CD14-positive monocyte (primary cell): ENCODE results near the gene TRIM65. TPM values are rescaled to one million over a fixed set of nuclear protein-coding genes. Genes with fewer than 3 reads are reported as not detected.

ENCODE experiments used
- DNase-seq, 3 donors: peaks; one replicate each; pipeline ENCODE4 v3.0.0-alpha.2; 2011 to 2022
- H2AFZ ChIP-seq: 2 replicates; pipeline ENCODE4 v1.6.0; 2012; ENCODE audit warnings: mild to moderate bottlenecking, low read depth, low read length, inconsistent platforms; ENCODE audit not compliant: insufficient read depth, poor library complexity, severe bottlenecking
- H3K27ac ChIP-seq, 2 donors: 1 replicate in 1 of 2; 2 replicates in 1 of 2; pipeline ENCODE4 v1.5.1; 2012 to 2013; ENCODE audit warnings: low read length in 2 of 2, control low read depth in 1 of 2, inconsistent platforms in 1 of 2, low read depth in 1 of 2, mild to moderate bottlenecking in 1 of 2
- H3K27me3 ChIP-seq, 2 donors: one replicate each; pipeline versions ENCODE4 v1.6.0 to v1.6.1; 2011 to 2013; ENCODE audit warnings: low read length in 2 of 2; ENCODE audit not compliant: control insufficient read depth in 2 of 2, insufficient read depth in 2 of 2
- H3K36me3 ChIP-seq, 2 donors: replicated peaks in 1 of 2; 1 replicate in 1 of 2; 2 replicates in 1 of 2; pipeline versions ENCODE4 v1.5.1 to v1.6.1; 2012 to 2013; ENCODE audit warnings: low read length in 2 of 2, control low read depth in 1 of 2, inconsistent platforms in 1 of 2, mild to moderate bottlenecking in 1 of 2; ENCODE audit not compliant: insufficient read depth in 2 of 2, control insufficient read depth in 1 of 2
- H3K4me1 ChIP-seq, 2 donors: 1 replicate in 1 of 2; 2 replicates in 1 of 2; pipeline versions ENCODE4 v1.5.1 to v1.6.1; 2012 to 2013; ENCODE audit warnings: low read length in 2 of 2, control low read depth in 1 of 2, inconsistent platforms in 1 of 2, mild to moderate bottlenecking in 1 of 2, moderate library complexity in 1 of 2; ENCODE audit not compliant: insufficient read depth in 2 of 2, control insufficient read depth in 1 of 2
- H3K4me2 ChIP-seq: replicated peaks from 2 replicates; pipeline ENCODE3; 2012; ENCODE audit warnings: low read length, moderate library complexity, mild to moderate bottlenecking; ENCODE audit not compliant: poor library complexity, severe bottlenecking; ENCODE audit errors: extremely low read depth
- H3K4me3 ChIP-seq, 3 experiments: fragments of 200-600 bp in 1 of 3; sonication (generic) in 1 of 3; replicated peaks in 1 of 3; 1 replicate in 2 of 3; 2 replicates in 1 of 3; pipeline ENCODE4 v1.5.1; 2011 to 2013; ENCODE audit warnings: low read length in 3 of 3, mild to moderate bottlenecking in 3 of 3, control low read depth in 2 of 3, low read depth in 2 of 3, inconsistent platforms in 1 of 3, moderate library complexity in 1 of 3
- H3K79me2 ChIP-seq: 2 replicates; pipeline ENCODE4 v1.6.0; 2012; ENCODE audit warnings: mild to moderate bottlenecking, control low read depth, inconsistent platforms, low read length, moderate library complexity; ENCODE audit not compliant: insufficient read depth
- H3K9ac ChIP-seq: 2 replicates; pipeline ENCODE4 v1.6.0; 2017; ENCODE audit warnings: low read length, mild to moderate bottlenecking; ENCODE audit not compliant: insufficient read depth, poor library complexity, severe bottlenecking
- H3K9me3 ChIP-seq, 2 donors: replicated peaks in 1 of 2; 1 replicate in 1 of 2; 2 replicates in 1 of 2; pipeline versions ENCODE4 v1.5.1 to v1.6.1; 2012 to 2013; ENCODE audit warnings: low read length in 2 of 2, control low read depth in 1 of 2; ENCODE audit not compliant: control insufficient read depth in 1 of 2, insufficient read depth in 1 of 2
- H4K20me1 ChIP-seq: 2 replicates; pipeline ENCODE4 v1.6.0; 2012; ENCODE audit warnings: mild to moderate bottlenecking, low read length, control low read depth, moderate library complexity; ENCODE audit not compliant: insufficient read depth
- H3K27ac Mint-ChIP-seq, 7 donors: one replicate each; pipeline ENCODE4 v1.8.0; 2020; ENCODE audit warnings: mild to moderate bottlenecking in 7 of 7, mixed read lengths in 7 of 7, moderate library complexity in 6 of 7, inconsistent platforms in 2 of 7
- H3K27me3 Mint-ChIP-seq, 3 donors: one replicate each; pipeline ENCODE4 v1.8.0; 2021 to 2022; ENCODE audit warnings: low read depth in 3 of 3, mild to moderate bottlenecking in 3 of 3, mixed read lengths in 3 of 3, moderate library complexity in 3 of 3, inconsistent platforms in 1 of 3
- H3K36me3 Mint-ChIP-seq, 2 donors: one replicate each; pipeline ENCODE4 v1.8.0; 2020; ENCODE audit warnings: mixed read lengths in 2 of 2, inconsistent platforms in 1 of 2, mild to moderate bottlenecking in 1 of 2
- H3K4me1 Mint-ChIP-seq: one replicate; pipeline ENCODE4 v1.8.0; 2020; ENCODE audit warnings: mild to moderate bottlenecking, mixed read lengths
- H3K4me3 Mint-ChIP-seq, 2 donors: one replicate each; pipeline ENCODE4 v1.8.0; 2020; ENCODE audit warnings: mild to moderate bottlenecking in 2 of 2, mixed read lengths in 2 of 2, moderate library complexity in 1 of 2
- H3K9me3 Mint-ChIP-seq, 7 donors: one replicate each; pipeline ENCODE4 v1.8.0; 2020 to 2022; ENCODE audit warnings: mixed read lengths in 7 of 7, mild to moderate bottlenecking in 6 of 7, moderate library complexity in 6 of 7, inconsistent platforms in 2 of 7
- CTCF ChIP-seq: fragments of 200-600 bp; IDR thresholded peaks from one replicate; pipeline ENCODE4 v1.8.0; 2022; ENCODE audit warnings: antibody characterized with exemption, mild to moderate bottlenecking
- WGBS: methylation state at CpG from one replicate; pipeline ENCODE4 v1.1.5; 2013; ENCODE audit warnings: missing lambda C conversion rate; ENCODE audit not compliant: insufficient coverage; 5-methylcytosine and 5-hydroxymethylcytosine counted together
- intact Hi-C, 2 donors: fragments of 100-400 bp; cut with micrococcal nuclease; formaldehyde crosslinking; loops; one replicate each; pipeline versions ENCODE4 v1.15.0 to v1.15.1; 2023
- polyA plus RNA-seq, 3 donors: library from polyadenylated mRNA; depleted of rRNA in 1 of 3; unstranded in 2 of 3; stranded (reverse) in 1 of 3; fragments of 300-500 nt in 2 of 3; fragments of >200 nt in 1 of 3; fragmentation: Illumina TruSeq in 2 of 3; gene quantifications; 1 replicate in 2 of 3; 2 replicates in 1 of 3; pipeline ENCODE4 v1.2.3, GENCODE V29; 2012 to 2021

Gene TRIM65
- polyA plus RNA-seq, 3 donors = 5.6 to 10.4 (median 5.9) TPM

- Histone ChIP-seq H3K36me3 (no peaks in the 10 kb centered on the region), H3K79me2 (no peaks in the 10 kb centered on the region), H3K4me3 (no peak overlapping the region), H3K9ac (no peak overlapping the region), H3K9me3 (no peaks in the 10 kb centered on the region), H2AFZ (no peak overlapping the region), H3K27me3 (no peaks in the 10 kb centered on the region), H4K20me1 (no peaks in the 10 kb centered on the region), H3K4me2 (no peak overlapping the region), H3K4me1 (peaks cover 0 to 8% of the 10 kb centered on the region in 2 donors), H3K27ac (no peak overlapping the region)
- DNase-seq = no peak
- no peak for TF ChIP-seq CTCF
- Mint-ChIP-seq H3K4me1 (peaks cover 8% of the 10 kb centered on the region), H3K36me3 (no peaks in the 10 kb centered on the region), H3K9me3 (no peaks in the 10 kb centered on the region), H3K27ac (no peak overlapping the region), H3K4me3 (no peak overlapping the region), H3K27me3 (peaks cover 0 to 3% (median 0%) of the 10 kb centered on the region in 3 donors)
- 98% methylated on average over 15 of the region's 15 CpGs for WGBS
- intact Hi-C loops = no loop called here
Observed at GRCh38 chr17:75925912-75926311, 29.2 kb upstream of the TRIM65 start.

GRCh38 chr17:75925103-75925502 is 28.4 kb upstream of the TRIM65 start:
- H2AFZ ChIP-seq = no peak overlapping the region
- H3K9ac ChIP-seq = no peak overlapping the region
- intact Hi-C loops = no loop called here
- DNase-seq = no peak
- no peaks in the 10 kb centered on the region for H3K9me3 Mint-ChIP-seq
- H3K36me3 Mint-ChIP-seq = no peaks in the 10 kb centered on the region
- no peak overlapping the region for H3K27ac Mint-ChIP-seq
- H3K36me3 ChIP-seq = no peaks in the 10 kb centered on the region
- no peaks in the 10 kb centered on the region for H4K20me1 ChIP-seq
- no peak overlapping the region for H3K4me3 Mint-ChIP-seq
- H3K4me2 ChIP-seq = no peak overlapping the region
- TF ChIP-seq CTCF = no peak
- H3K4me1 ChIP-seq = peaks cover 0 to 8% of the 10 kb centered on the region in 2 donors
- H3K27me3 Mint-ChIP-seq = peaks cover 0 to 3% (median 0%) of the 10 kb centered on the region in 3 donors
- no peaks in the 10 kb centered on the region for H3K79me2 ChIP-seq
- H3K27ac ChIP-seq = no peak overlapping the region
- 100% methylated on average over 5 of the region's 11 CpGs for WGBS
- no peaks in the 10 kb centered on the region for H3K27me3 ChIP-seq
- peaks cover 8% of the 10 kb centered on the region for H3K4me1 Mint-ChIP-seq
- no peak overlapping the region for H3K4me3 ChIP-seq
- no peaks in the 10 kb centered on the region for H3K9me3 ChIP-seq
